ENCODE measurements around the gene EPS15. TPM values are rescaled to one million over a fixed set of nuclear protein-coding genes. Genes with fewer than 3 reads are reported as not detected.

EPS15 gene
- total and polyA plus RNA-seq, 8 donors, result 13.3 to 139 (median 46.8) TPM

DNA sequence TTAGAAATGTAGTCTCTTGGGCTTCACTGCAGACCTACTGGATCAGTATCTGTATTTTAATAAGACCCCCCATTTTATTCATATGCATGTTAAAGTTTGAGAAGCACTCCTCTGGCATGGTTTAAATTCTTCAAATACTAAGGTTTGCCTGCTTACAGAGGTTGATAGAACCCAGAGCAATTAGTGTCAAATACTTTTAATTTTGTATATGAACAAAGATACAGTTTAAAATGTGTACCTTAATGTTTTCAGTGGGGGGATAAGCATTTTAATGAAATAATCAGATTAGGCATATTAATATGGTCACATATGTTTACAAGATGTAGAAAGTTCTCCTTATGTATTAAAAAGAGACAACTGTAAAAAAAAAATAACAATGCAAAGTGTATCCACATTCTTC is 40.4 kb upstream of the EPS15 start:
- no peak overlapping the region for H3K27ac ChIP-seq
- no peaks in the 10 kb centered on the region for H3K36me3 ChIP-seq
- peaks cover 0 to 7% (median 0%) of the 10 kb centered on the region in 4 donors for H3K4me1 ChIP-seq
- intact Hi-C loops (cut with DNase I; ENCODE audit: low total_unique reads), result no loop called here
- no peaks in the 10 kb centered on the region for H3K27me3 ChIP-seq
- DNase-seq, result no peak
- no peaks in the 10 kb centered on the region for H3K9me3 ChIP-seq
- TF ChIP-seq, protein P1, sequence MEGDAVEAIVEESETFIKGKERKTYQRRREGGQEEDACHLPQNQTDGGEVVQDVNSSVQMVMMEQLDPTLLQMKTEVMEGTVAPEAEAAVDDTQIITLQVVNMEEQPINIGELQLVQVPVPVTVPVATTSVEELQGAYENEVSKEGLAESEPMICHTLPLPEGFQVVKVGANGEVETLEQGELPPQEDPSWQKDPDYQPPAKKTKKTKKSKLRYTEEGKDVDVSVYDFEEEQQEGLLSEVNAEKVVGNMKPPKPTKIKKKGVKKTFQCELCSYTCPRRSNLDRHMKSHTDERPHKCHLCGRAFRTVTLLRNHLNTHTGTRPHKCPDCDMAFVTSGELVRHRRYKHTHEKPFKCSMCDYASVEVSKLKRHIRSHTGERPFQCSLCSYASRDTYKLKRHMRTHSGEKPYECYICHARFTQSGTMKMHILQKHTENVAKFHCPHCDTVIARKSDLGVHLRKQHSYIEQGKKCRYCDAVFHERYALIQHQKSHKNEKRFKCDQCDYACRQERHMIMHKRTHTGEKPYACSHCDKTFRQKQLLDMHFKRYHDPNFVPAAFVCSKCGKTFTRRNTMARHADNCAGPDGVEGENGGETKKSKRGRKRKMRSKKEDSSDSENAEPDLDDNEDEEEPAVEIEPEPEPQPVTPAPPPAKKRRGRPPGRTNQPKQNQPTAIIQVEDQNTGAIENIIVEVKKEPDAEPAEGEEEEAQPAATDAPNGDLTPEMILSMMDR (IDR thresholded peaks at IDR 0.05), result no peak
- TF ChIP-seq EP300 (IDR thresholded peaks at IDR 0.05) (no peak), POLR2AphosphoS5 (IDR thresholded peaks at IDR 0.05) (no peak), POLR2A (IDR thresholded peaks at IDR 0.05) (no peak)
- H3K4me3 ChIP-seq, result no peak overlapping the region

DNA sequence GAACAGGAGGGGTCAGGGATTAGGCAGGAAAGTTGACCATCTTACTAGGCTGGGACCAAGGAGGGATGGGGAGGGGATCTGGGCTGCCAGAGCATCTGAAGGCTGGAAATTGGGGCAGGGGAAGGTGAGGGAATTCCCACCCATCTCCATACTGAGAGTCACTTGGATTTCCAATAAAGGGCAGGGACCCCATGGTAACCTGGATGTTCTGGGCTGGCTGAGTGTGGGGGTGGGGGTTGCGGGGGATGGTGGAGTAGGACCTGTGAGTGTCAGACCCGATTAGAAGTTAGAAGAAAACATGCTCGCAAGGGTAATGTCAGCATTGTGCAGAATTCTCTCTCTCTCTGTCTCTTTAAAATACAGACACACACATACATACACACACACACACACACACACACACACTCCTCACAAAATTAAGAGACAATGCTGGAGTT is 40.0 kb upstream of the EPS15 start:
- Histone ChIP-seq H3K27ac (no peak overlapping the region), H3K9me3 (no peaks in the 10 kb centered on the region), H3K4me3 (no peak overlapping the region), H3K4me1 (peaks cover 0 to 3% (median 0%) of the 10 kb centered on the region in 4 donors), H3K27me3 (no peaks in the 10 kb centered on the region), H3K36me3 (no peaks in the 10 kb centered on the region)
- WGBS, 5 donors, result 65 to 86% (median 77%) methylated on average over 3 of the region's 3 CpGs
- no peak for DNase-seq
- intact Hi-C loops (cut with DNase I; ENCODE audit: low total_unique reads), result no loop called here
- TF ChIP-seq POLR2A (IDR thresholded peaks at IDR 0.05) (no peak), POLR2AphosphoS5 (IDR thresholded peaks at IDR 0.05) (no peak)
- TF ChIP-seq, protein P1 (IDR thresholded peaks at IDR 0.05), result no peak

DNA sequence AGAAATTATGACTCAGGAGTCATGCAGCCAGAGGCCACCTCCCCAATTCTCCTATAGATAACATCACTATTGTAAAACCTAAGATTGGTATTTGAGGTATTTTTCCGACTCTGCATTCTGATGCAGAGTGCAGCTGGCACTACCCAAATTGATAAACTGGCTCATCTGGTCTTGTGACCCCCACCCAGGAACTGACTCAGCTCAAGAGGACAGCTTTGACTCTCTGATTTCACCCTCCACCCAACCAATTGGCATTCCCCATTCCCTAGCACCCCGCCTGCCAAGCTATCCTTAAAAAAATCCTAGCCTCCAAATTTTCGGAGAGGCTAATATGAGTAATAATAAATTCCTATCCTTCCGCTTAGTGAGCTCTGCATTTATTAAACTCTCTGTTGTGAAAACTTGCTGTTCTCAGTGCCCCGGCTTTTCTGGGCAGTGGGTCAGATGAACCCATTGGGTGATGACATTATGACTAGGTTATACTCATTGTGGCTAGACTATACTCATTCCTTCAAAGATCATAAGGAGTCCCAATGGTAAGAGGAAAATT is 39.4 kb upstream of the EPS15 start:
- no peaks in the 10 kb centered on the region for H3K27me3 ChIP-seq
- no peak for TF ChIP-seq POLR2AphosphoS5 (IDR thresholded peaks at IDR 0.05)
- H3K9me3 ChIP-seq, result no peaks in the 10 kb centered on the region
- no peaks in the 10 kb centered on the region for H3K36me3 ChIP-seq
- no peak overlapping the region for H3K4me3 ChIP-seq
- WGBS, 5 donors, result 82 to 87% (median 86%) methylated on average over 5 of the region's 5 CpGs
- DNase-seq, result no peak
- H3K4me1 ChIP-seq, result no peaks in the 10 kb centered on the region
- intact Hi-C loops (cut with DNase I; ENCODE audit: low total_unique reads), result no loop called here
- no peak overlapping the region for H3K27ac ChIP-seq

DNA sequence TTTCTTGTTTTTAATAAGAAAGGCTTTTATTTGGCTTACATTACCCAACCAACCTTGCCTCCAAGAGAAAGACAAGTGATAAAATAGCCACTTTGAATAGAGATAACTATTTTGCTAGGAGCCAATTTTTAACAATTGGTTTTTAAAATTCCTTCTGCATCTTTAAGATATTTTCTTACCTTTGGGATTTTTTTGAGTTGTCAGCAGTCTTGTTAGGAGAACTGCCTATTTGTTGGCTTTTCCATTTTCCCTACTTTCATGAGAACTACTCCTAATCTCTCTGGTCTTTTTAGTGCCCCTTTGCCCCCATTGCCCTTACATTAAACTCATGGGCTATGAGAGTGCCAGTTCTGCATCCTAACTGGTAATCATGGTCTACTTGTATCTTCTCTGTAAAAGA is 38.1 kb upstream of the EPS15 start:
- H3K27ac ChIP-seq, result no peak overlapping the region
- H3K4me1 ChIP-seq, result no peaks in the 10 kb centered on the region
- no peaks in the 10 kb centered on the region for H3K36me3 ChIP-seq
- no peaks in the 10 kb centered on the region for H3K27me3 ChIP-seq
- H3K4me3 ChIP-seq, result no peak overlapping the region
- DNase-seq, result no peak
- no peaks in the 10 kb centered on the region for H3K9me3 ChIP-seq
- no peak for TF ChIP-seq POLR2AphosphoS5 (IDR thresholded peaks at IDR 0.05)
- TF ChIP-seq, protein P1 (IDR thresholded peaks at IDR 0.05), result no peak
- no peak for TF ChIP-seq POLR2A (IDR thresholded peaks at IDR 0.05)
- TF ChIP-seq EP300 (IDR thresholded peaks at IDR 0.05), result no peak
- intact Hi-C loops (cut with DNase I; ENCODE audit: low total_unique reads), result no loop called here

DNA sequence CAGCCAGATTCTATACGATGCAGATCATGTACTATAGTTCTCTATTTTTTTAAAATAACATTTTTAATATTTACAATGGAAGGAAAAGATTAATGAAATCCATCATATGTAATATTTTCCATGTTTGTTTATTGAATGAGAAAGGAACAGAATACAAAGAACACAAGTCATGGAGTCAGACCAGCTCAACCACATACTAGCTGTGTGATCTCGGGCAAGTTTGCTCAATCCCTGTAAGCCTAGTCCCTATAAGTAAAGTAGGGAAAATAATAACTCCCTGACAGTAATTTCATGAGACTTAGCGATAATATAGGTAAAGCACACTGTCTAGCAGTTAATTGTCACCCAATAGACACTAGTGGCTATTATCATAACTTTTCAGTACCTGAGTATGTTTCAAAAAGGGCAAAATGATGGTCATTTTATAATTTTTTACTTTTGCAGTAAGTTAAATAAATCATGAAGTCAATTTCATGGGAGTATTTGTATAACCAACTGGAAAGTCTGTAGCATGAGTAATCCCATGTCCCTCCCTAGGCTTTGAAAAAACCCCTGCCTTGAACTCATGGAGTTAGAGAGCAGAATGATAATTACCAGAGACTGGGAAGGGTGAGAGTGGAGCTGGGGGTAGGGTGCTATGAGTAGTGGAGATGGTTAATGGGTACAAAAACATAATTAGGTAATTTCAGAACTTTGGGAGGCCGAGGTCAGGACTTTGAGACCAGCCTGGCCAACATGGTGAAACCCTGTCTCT is 37.0 kb upstream of the EPS15 start:
- no peaks in the 10 kb centered on the region for H3K27me3 ChIP-seq
- no peaks in the 10 kb centered on the region for H3K9me3 ChIP-seq
- H3K36me3 ChIP-seq, result no peaks in the 10 kb centered on the region
- no peak for TF ChIP-seq POLR2A (IDR thresholded peaks at IDR 0.05)
- TF ChIP-seq, protein P1 (IDR thresholded peaks at IDR 0.05), result no peak
- no peak for TF ChIP-seq EP300 (IDR thresholded peaks at IDR 0.05)
- no peak for TF ChIP-seq POLR2AphosphoS5 (IDR thresholded peaks at IDR 0.05)
- DNase-seq, result no peak
- H3K4me3 ChIP-seq, result no peak overlapping the region
- H3K4me1 ChIP-seq, result peaks cover 0 to 6% (median 1%) of the 10 kb centered on the region in 4 donors
- WGBS, 5 donors, result 89 to 96% (median 93%) methylated on average over 4 of the region's 4 CpGs
- H3K27ac ChIP-seq, result no peak overlapping the region
- intact Hi-C loops (cut with DNase I; ENCODE audit: low total_unique reads), result no loop called here

Measured in stomach (tissue), 9 donors.